ENCODE measurements around the gene EXOC6.
A peak's percentile ranks its signal among the peaks of the same experiment; 100 is the strongest.

The EXOC6 gene

DNA sequence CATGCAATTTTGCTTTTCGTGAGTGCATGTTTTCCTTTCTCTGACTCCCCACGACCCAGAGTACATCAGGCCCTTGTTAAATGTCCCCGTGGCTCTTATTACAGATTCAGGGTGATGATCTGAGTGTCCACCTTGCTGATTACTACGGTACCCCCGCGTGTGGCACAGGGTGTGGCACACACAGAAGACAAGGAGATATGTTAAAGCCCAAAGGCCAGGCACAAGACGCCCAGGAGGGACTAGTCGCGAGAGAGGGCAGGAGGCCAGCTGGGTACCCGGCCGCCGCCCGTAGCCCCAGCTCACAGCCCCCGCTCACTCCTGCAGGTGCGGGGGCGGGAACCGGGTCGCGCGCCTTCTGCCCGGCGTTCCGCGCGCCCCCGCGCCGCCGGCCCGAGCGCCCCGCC lies 281 bp upstream of the EXOC6 start:
- Histone ChIP-seq H3K27ac (ENCODE audit: low read depth, low read length) (no peak overlapping the region), H3K9ac (ENCODE audit: low read depth in 1 of 2, low read length in 2 of 2) (peak overlapping the region; percentile 41 to 79), H3K9me3 (ENCODE audit: control insufficient read depth in 1 of 2, low read length in 2 of 2) (no peaks in the 10 kb centered on the region), H3K36me3 (ENCODE audit: control insufficient read depth in 1 of 2, insufficient read depth in 2 of 2, low read length in 2 of 2) (no peaks in the 10 kb centered on the region), H3K27me3 (ENCODE audit: control insufficient read depth in 1 of 2, insufficient read depth in 2 of 2, low read length in 2 of 2) (no peaks in the 10 kb centered on the region), H3K4me1 (ENCODE audit: control insufficient read depth in 1 of 2, insufficient read depth in 2 of 2, low read length in 2 of 2) (peaks cover 8 to 21% of the 10 kb centered on the region in 2 donors), H3K4me3 (ENCODE audit: low read depth in 1 of 2, low read length in 2 of 2) (peak overlapping the region; percentile 79 to 84)

- H3K9ac ChIP-seq (ENCODE audit: low read depth in 1 of 2, low read length in 2 of 2) = peak overlapping the region; percentile 54 to 82
- H3K9me3 ChIP-seq (ENCODE audit: control insufficient read depth in 1 of 2, low read length in 2 of 2) = no peaks in the 10 kb centered on the region
- peaks cover 8 to 21% of the 10 kb centered on the region in 2 donors for H3K4me1 ChIP-seq (ENCODE audit: control insufficient read depth in 1 of 2, insufficient read depth in 2 of 2, low read length in 2 of 2)
- peak overlapping the region; percentile 79 to 84 for H3K4me3 ChIP-seq (ENCODE audit: low read depth in 1 of 2, low read length in 2 of 2)
- H3K27ac ChIP-seq (ENCODE audit: low read depth, low read length) = no peak overlapping the region
- no peaks in the 10 kb centered on the region for H3K27me3 ChIP-seq (ENCODE audit: control insufficient read depth in 1 of 2, insufficient read depth in 2 of 2, low read length in 2 of 2)
- no peaks in the 10 kb centered on the region for H3K36me3 ChIP-seq (ENCODE audit: control insufficient read depth in 1 of 2, insufficient read depth in 2 of 2, low read length in 2 of 2)
These were observed 860 bp downstream of the EXOC6 start for GRCh38 chr10:92849234-92849525.

DNA sequence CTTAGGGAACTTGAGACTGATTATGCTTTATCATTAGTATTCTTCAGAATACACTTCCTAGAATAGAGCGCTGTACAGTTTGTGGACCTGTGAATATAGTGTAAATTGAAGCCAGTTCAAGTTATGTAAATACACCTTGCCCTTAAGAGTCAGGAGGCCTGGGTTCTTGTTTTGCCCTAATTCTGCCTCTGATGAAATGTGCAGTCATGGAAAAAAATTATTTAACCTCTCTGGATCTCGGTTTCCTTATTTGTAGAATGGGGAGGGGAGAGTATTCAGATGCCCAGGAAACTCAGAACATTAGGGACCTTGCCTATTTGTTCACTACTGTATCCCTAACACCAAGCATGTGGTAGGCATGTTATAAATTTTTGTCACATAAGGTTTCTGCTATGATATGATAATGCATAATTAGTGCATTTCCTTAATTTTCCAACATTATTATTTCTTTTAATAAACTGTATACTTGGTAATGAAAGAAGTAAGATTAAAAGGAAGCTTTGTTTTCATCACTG lies 1.3 kb downstream of the EXOC6 start:
- no peak overlapping the region for H3K27ac ChIP-seq (ENCODE audit: low read depth, low read length)
- no peaks in the 10 kb centered on the region for H3K36me3 ChIP-seq (ENCODE audit: control insufficient read depth in 1 of 2, insufficient read depth in 2 of 2, low read length in 2 of 2)
- H3K9me3 ChIP-seq (ENCODE audit: control insufficient read depth in 1 of 2, low read length in 2 of 2) = no peaks in the 10 kb centered on the region
- H3K9ac ChIP-seq (ENCODE audit: low read depth in 1 of 2, low read length in 2 of 2) = peak overlapping the region in 1 of 2 donors; percentile 54
- peaks cover 8 to 21% of the 10 kb centered on the region in 2 donors for H3K4me1 ChIP-seq (ENCODE audit: control insufficient read depth in 1 of 2, insufficient read depth in 2 of 2, low read length in 2 of 2)
- no peaks in the 10 kb centered on the region for H3K27me3 ChIP-seq (ENCODE audit: control insufficient read depth in 1 of 2, insufficient read depth in 2 of 2, low read length in 2 of 2)
- H3K4me3 ChIP-seq (ENCODE audit: low read depth in 1 of 2, low read length in 2 of 2) = peak overlapping the region; percentile 79 to 84

DNA sequence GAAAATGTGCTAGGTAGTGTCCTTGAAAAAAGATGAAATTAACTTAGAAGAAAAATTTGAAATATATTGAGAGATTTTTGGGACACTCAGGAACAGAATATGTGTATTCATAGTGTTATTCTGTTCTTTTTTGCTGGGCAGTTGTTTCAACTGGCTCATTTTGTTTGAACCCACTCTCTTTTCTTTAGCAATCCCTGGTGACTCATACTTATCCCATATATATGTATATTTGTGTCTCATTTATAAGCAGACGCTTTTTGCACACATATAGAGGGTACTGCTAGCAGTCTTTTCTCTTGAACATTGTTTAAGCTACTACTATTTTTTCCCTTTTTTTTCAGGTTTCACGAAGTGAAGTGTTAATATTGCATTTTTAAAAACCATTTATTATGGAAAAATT lies 1.9 kb downstream of the EXOC6 start:
- Histone ChIP-seq H3K4me1 (ENCODE audit: control insufficient read depth in 1 of 2, insufficient read depth in 2 of 2, low read length in 2 of 2) (peaks cover 8 to 21% of the 10 kb centered on the region in 2 donors), H3K9ac (ENCODE audit: low read depth in 1 of 2, low read length in 2 of 2) (no peak overlapping the region), H3K27ac (ENCODE audit: low read depth, low read length) (no peak overlapping the region), H3K36me3 (ENCODE audit: control insufficient read depth in 1 of 2, insufficient read depth in 2 of 2, low read length in 2 of 2) (no peaks in the 10 kb centered on the region), H3K4me3 (ENCODE audit: low read depth in 1 of 2, low read length in 2 of 2) (no peak overlapping the region), H3K27me3 (ENCODE audit: control insufficient read depth in 1 of 2, insufficient read depth in 2 of 2, low read length in 2 of 2) (no peaks in the 10 kb centered on the region), H3K9me3 (ENCODE audit: control insufficient read depth in 1 of 2, low read length in 2 of 2) (no peaks in the 10 kb centered on the region)

DNA sequence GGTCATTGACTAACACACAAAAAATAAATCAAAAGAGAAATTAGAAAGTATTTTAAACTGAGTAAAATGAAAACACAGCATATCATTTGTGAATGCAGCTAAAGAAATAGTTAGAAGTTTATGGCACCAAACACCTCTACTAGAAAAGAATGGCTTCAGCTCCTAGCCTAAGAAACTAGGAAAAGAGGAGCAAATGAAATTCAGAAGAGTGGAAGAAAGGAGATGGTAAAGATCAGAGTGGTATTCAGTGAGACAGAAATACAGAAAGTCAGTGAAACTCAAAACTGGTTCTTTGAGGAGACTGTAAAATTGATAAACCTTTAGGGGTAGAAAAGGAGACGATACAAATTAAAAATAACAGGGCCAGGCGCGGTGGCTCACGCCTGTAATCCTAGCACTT lies 2.7 kb downstream of the EXOC6 start:
- H3K9me3 ChIP-seq (ENCODE audit: control insufficient read depth in 1 of 2, low read length in 2 of 2) = no peaks in the 10 kb centered on the region
- no peaks in the 10 kb centered on the region for H3K36me3 ChIP-seq (ENCODE audit: control insufficient read depth in 1 of 2, insufficient read depth in 2 of 2, low read length in 2 of 2)
- H3K4me1 ChIP-seq (ENCODE audit: control insufficient read depth in 1 of 2, insufficient read depth in 2 of 2, low read length in 2 of 2) = peaks cover 8 to 21% of the 10 kb centered on the region in 2 donors
- no peak overlapping the region for H3K27ac ChIP-seq (ENCODE audit: low read depth, low read length)
- H3K4me3 ChIP-seq (ENCODE audit: low read depth in 1 of 2, low read length in 2 of 2) = no peak overlapping the region
- no peaks in the 10 kb centered on the region for H3K27me3 ChIP-seq (ENCODE audit: control insufficient read depth in 1 of 2, insufficient read depth in 2 of 2, low read length in 2 of 2)
- no peak overlapping the region for H3K9ac ChIP-seq (ENCODE audit: low read depth in 1 of 2, low read length in 2 of 2)

DNA sequence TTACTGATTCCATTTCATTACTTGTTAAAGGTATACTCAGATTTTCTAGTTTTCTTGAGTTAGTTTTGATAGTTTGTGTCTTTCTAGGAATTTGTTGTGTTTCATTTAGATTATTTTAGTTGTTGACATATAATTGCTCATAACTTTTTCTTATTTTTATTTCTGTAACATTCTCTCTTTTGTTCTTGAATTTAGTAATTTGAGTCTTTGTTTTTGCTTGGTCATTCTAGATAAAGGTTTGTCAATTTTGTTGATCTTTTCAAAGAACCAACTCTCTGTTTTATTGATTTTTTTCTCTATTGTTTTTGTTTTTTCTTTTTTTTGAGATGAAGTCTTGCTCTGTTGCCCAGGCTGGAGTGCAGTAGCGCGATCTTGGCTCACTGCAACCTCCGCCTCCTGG lies 7.2 kb downstream of the EXOC6 start:
- H3K4me1 ChIP-seq (ENCODE audit: control insufficient read depth in 1 of 2, insufficient read depth in 2 of 2, low read length in 2 of 2) = no peaks in the 10 kb centered on the region
- no peak overlapping the region for H3K9ac ChIP-seq (ENCODE audit: low read depth in 1 of 2, low read length in 2 of 2)
- H3K9me3 ChIP-seq (ENCODE audit: control insufficient read depth in 1 of 2, low read length in 2 of 2) = peaks cover 19 to 21% of the 10 kb centered on the region in 2 donors
- H3K27ac ChIP-seq (ENCODE audit: low read depth, low read length) = no peak overlapping the region
- no peaks in the 10 kb centered on the region for H3K27me3 ChIP-seq (ENCODE audit: control insufficient read depth in 1 of 2, insufficient read depth in 2 of 2, low read length in 2 of 2)
- H3K4me3 ChIP-seq (ENCODE audit: low read depth in 1 of 2, low read length in 2 of 2) = no peak overlapping the region
- H3K36me3 ChIP-seq (ENCODE audit: control insufficient read depth in 1 of 2, insufficient read depth in 2 of 2, low read length in 2 of 2) = no peaks in the 10 kb centered on the region

DNA sequence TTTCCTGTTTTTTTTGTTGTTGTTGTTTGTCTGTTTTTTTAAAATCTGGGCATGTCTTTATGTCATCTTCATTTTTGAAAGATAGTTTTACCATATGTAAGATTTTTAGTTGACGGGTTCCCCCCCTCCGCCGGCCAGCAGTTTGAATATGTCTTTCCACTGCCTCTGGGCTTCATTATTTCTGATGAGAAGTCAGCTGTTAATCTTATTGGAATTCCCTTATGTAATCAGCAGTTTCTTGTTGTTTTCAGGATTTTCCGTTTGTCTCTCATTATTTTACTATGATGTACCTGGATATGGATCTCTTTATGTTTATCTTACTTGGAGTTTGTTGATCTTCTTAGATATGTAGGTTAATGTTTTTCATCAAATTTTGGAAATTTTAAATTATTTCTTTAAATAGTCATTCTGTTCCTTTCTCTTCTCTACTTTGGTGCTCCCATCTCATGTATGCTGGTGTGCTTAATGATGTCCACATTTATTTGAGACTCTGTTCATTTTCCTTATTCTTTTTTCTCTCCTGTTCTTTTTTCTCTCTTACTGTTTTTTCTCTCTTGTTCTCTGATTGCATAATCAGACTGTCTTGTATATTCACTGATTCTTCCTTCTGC lies 9.7 kb downstream of the EXOC6 start:
- Histone ChIP-seq H3K4me1 (ENCODE audit: control insufficient read depth in 1 of 2, insufficient read depth in 2 of 2, low read length in 2 of 2) (no peaks in the 10 kb centered on the region), H3K27me3 (ENCODE audit: control insufficient read depth in 1 of 2, insufficient read depth in 2 of 2, low read length in 2 of 2) (no peaks in the 10 kb centered on the region), H3K36me3 (ENCODE audit: control insufficient read depth in 1 of 2, insufficient read depth in 2 of 2, low read length in 2 of 2) (no peaks in the 10 kb centered on the region), H3K9ac (ENCODE audit: low read depth in 1 of 2, low read length in 2 of 2) (no peak overlapping the region), H3K9me3 (ENCODE audit: control insufficient read depth in 1 of 2, low read length in 2 of 2) (peaks cover 19 to 23% of the 10 kb centered on the region in 2 donors), H3K27ac (ENCODE audit: low read depth, low read length) (no peak overlapping the region), H3K4me3 (ENCODE audit: low read depth in 1 of 2, low read length in 2 of 2) (no peak overlapping the region)

- H3K9ac ChIP-seq (ENCODE audit: low read depth in 1 of 2, low read length in 2 of 2) = no peak overlapping the region
- no peak overlapping the region for H3K27ac ChIP-seq (ENCODE audit: low read depth, low read length)
- no peaks in the 10 kb centered on the region for H3K27me3 ChIP-seq (ENCODE audit: control insufficient read depth in 1 of 2, insufficient read depth in 2 of 2, low read length in 2 of 2)
These were observed 18.9 kb downstream of the EXOC6 start for GRCh38 chr10:92867235-92867634.

DNA sequence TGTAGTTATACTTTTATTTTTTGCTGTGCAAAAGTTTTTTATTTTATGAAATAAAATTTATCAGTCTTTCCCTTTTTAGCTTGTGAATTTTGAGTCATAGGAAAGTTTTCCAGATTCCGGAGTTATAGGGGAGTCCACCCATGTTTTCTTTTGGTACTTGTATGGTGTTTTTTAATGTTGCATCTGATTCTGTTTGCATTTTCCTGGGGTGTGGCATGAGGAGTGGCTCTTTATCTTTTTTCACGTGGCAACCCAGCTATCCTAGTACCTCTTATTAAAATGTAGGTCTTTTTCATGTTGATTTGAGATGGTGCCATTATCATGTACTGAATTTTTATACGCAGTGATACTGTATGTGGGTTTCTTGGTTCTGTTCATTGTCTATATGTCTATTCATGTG lies 19.7 kb downstream of the EXOC6 start:
- no peaks in the 10 kb centered on the region for H3K4me1 ChIP-seq (ENCODE audit: control insufficient read depth in 1 of 2, insufficient read depth in 2 of 2, low read length in 2 of 2)
- no peaks in the 10 kb centered on the region for H3K36me3 ChIP-seq (ENCODE audit: control insufficient read depth in 1 of 2, insufficient read depth in 2 of 2, low read length in 2 of 2)
- H3K9ac ChIP-seq (ENCODE audit: low read depth in 1 of 2, low read length in 2 of 2) = no peak overlapping the region
- no peak overlapping the region for H3K4me3 ChIP-seq (ENCODE audit: low read depth in 1 of 2, low read length in 2 of 2)
- no peaks in the 10 kb centered on the region for H3K9me3 ChIP-seq (ENCODE audit: control insufficient read depth in 1 of 2, low read length in 2 of 2)
- H3K27ac ChIP-seq (ENCODE audit: low read depth, low read length) = no peak overlapping the region
- no peaks in the 10 kb centered on the region for H3K27me3 ChIP-seq (ENCODE audit: control insufficient read depth in 1 of 2, insufficient read depth in 2 of 2, low read length in 2 of 2)

More at GRCh38 chr10:92867235-92867634, 18.9 kb downstream of the EXOC6 start:
- Histone ChIP-seq H3K4me3 (ENCODE audit: low read depth in 1 of 2, low read length in 2 of 2) (no peak overlapping the region), H3K36me3 (ENCODE audit: control insufficient read depth in 1 of 2, insufficient read depth in 2 of 2, low read length in 2 of 2) (no peaks in the 10 kb centered on the region), H3K4me1 (ENCODE audit: control insufficient read depth in 1 of 2, insufficient read depth in 2 of 2, low read length in 2 of 2) (no peaks in the 10 kb centered on the region), H3K9me3 (ENCODE audit: control insufficient read depth in 1 of 2, low read length in 2 of 2) (no peaks in the 10 kb centered on the region)

DNA sequence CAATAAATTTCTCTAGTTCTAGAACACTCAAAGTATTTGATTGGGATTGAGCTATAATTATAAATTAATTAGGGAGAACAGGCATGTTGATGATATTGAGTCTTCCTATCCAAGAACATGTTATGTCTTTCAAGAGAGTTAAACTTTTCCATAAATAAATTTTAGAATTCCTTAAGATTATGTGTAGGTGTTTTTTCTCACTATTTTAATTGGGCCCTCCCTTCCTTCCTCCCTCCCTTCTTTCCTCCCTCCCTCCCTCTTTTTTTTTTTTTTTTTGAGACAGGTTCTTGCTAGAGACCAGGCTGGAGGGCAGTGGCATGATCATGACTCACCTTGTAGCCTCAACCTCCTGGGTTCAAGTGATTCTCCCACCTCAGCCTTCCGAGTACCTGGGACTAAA lies 20.2 kb downstream of the EXOC6 start:
- no peaks in the 10 kb centered on the region for H3K27me3 ChIP-seq (ENCODE audit: control insufficient read depth in 1 of 2, insufficient read depth in 2 of 2, low read length in 2 of 2)
- no peak overlapping the region for H3K4me3 ChIP-seq (ENCODE audit: low read depth in 1 of 2, low read length in 2 of 2)

More for the DNA sequence above, 20.2 kb downstream of the EXOC6 start:
- no peak overlapping the region for H3K27ac ChIP-seq (ENCODE audit: low read depth, low read length)
- no peaks in the 10 kb centered on the region for H3K4me1 ChIP-seq (ENCODE audit: control insufficient read depth in 1 of 2, insufficient read depth in 2 of 2, low read length in 2 of 2)
- H3K36me3 ChIP-seq (ENCODE audit: control insufficient read depth in 1 of 2, insufficient read depth in 2 of 2, low read length in 2 of 2) = no peaks in the 10 kb centered on the region
- no peaks in the 10 kb centered on the region for H3K9me3 ChIP-seq (ENCODE audit: control insufficient read depth in 1 of 2, low read length in 2 of 2)
- H3K9ac ChIP-seq (ENCODE audit: low read depth in 1 of 2, low read length in 2 of 2) = no peak overlapping the region

Measured in duodenal mucosa (tissue), 2 donors.